ENCODE results near the gene FIGLA.

FIGLA gene

GRCh38 chr2:70732766-70733645, 57.4 kb downstream of the FIGLA start:
- Histone ChIP-seq H3K9ac (ENCODE audit: insufficient read length, low read depth) (no peak overlapping the region), H3K4me1 (ENCODE audit: insufficient read depth, insufficient read length) (peaks cover 10% of the 10 kb centered on the region), H3K4me3 (ENCODE audit: insufficient read length, low read depth) (no peak overlapping the region), H3K9me3 (ENCODE audit: insufficient read depth, low read length) (no peaks in the 10 kb centered on the region), H3K27me3 (ENCODE audit: insufficient read depth, insufficient read length) (no peaks in the 10 kb centered on the region), H3K36me3 (ENCODE audit: insufficient read depth, insufficient read length, low read length) (no peaks in the 10 kb centered on the region)
- TF ChIP-seq ZNF274 (IDR thresholded peaks at IDR 0.05; ENCODE audit: low read depth, low read length): no peak
- TF ChIP-seq SUZ12 (IDR thresholded peaks at IDR 0.05; ENCODE audit: extremely low read depth, insufficient read depth, insufficient read length): no peak
- no peak for TF ChIP-seq YY1 (IDR thresholded peaks at IDR 0.05; ENCODE audit: insufficient read depth, insufficient read length)
- DNase-seq (ENCODE audit: low read depth, low spot score): no peak

GRCh38 chr2:70730730-70731129, 59.7 kb downstream of the FIGLA start:
- DNase-seq (ENCODE audit: low read depth, low spot score): no peak
- H3K4me1 ChIP-seq (ENCODE audit: insufficient read depth, insufficient read length): peaks cover 10% of the 10 kb centered on the region
- TF ChIP-seq YY1 (IDR thresholded peaks at IDR 0.05; ENCODE audit: insufficient read depth, insufficient read length) (no peak), ZNF274 (IDR thresholded peaks at IDR 0.05; ENCODE audit: low read depth, low read length) (no peak), SUZ12 (IDR thresholded peaks at IDR 0.05; ENCODE audit: extremely low read depth, insufficient read depth, insufficient read length) (no peak)

GRCh38 chr2:70729647-70730046, 60.8 kb downstream of the FIGLA start:
- Histone ChIP-seq H3K9ac (ENCODE audit: insufficient read length, low read depth) (no peak overlapping the region), H3K27me3 (ENCODE audit: insufficient read depth, insufficient read length) (no peaks in the 10 kb centered on the region), H3K36me3 (ENCODE audit: insufficient read depth, insufficient read length, low read length) (no peaks in the 10 kb centered on the region), H3K4me1 (ENCODE audit: insufficient read depth, insufficient read length) (peaks cover 9% of the 10 kb centered on the region), H3K4me3 (ENCODE audit: insufficient read length, low read depth) (no peak overlapping the region), H3K9me3 (ENCODE audit: insufficient read depth, low read length) (no peaks in the 10 kb centered on the region)
- no peak for DNase-seq (ENCODE audit: low read depth, low spot score)
- TF ChIP-seq SUZ12 (IDR thresholded peaks at IDR 0.05; ENCODE audit: extremely low read depth, insufficient read depth, insufficient read length) (no peak), ZNF274 (IDR thresholded peaks at IDR 0.05; ENCODE audit: low read depth, low read length) (no peak), YY1 (IDR thresholded peaks at IDR 0.05; ENCODE audit: insufficient read depth, insufficient read length) (no peak)

More at GRCh38 chr2:70730730-70731129, 59.7 kb downstream of the FIGLA start:
- H3K27me3 ChIP-seq (ENCODE audit: insufficient read depth, insufficient read length): no peaks in the 10 kb centered on the region
- H3K4me3 ChIP-seq (ENCODE audit: insufficient read length, low read depth): no peak overlapping the region
- no peak overlapping the region for H3K9ac ChIP-seq (ENCODE audit: insufficient read length, low read depth)
- H3K9me3 ChIP-seq (ENCODE audit: insufficient read depth, low read length): no peaks in the 10 kb centered on the region
- no peaks in the 10 kb centered on the region for H3K36me3 ChIP-seq (ENCODE audit: insufficient read depth, insufficient read length, low read length)

GRCh38 chr2:70728128-70728527, 62.3 kb downstream of the FIGLA start:
- no peaks in the 10 kb centered on the region for H3K36me3 ChIP-seq (ENCODE audit: insufficient read depth, insufficient read length, low read length)
- no peak for DNase-seq (ENCODE audit: low read depth, low spot score)
- no peaks in the 10 kb centered on the region for H3K9me3 ChIP-seq (ENCODE audit: insufficient read depth, low read length)
- H3K27me3 ChIP-seq (ENCODE audit: insufficient read depth, insufficient read length): no peaks in the 10 kb centered on the region
- TF ChIP-seq YY1 (IDR thresholded peaks at IDR 0.05; ENCODE audit: insufficient read depth, insufficient read length) (no peak), SUZ12 (IDR thresholded peaks at IDR 0.05; ENCODE audit: extremely low read depth, insufficient read depth, insufficient read length) (no peak), ZNF274 (IDR thresholded peaks at IDR 0.05; ENCODE audit: low read depth, low read length) (no peak)
- no peak overlapping the region for H3K9ac ChIP-seq (ENCODE audit: insufficient read length, low read depth)
- no peaks in the 10 kb centered on the region for H3K4me1 ChIP-seq (ENCODE audit: insufficient read depth, insufficient read length)
- no peak overlapping the region for H3K4me3 ChIP-seq (ENCODE audit: insufficient read length, low read depth)
